Fibroblast of gingiva (primary cell): ENCODE data around the gene MMP17.
"Not testable (repeated sequence)": the region's sequence is repeated elsewhere in the genome, so short reads cannot be mapped to it uniquely, and the experiment has no call there.

Source experiments
- DNase-seq: peaks from one replicate; pipeline ENCODE4 v3.0.0-alpha.2; 2011; ENCODE audit warnings: low read depth

MMP17 gene

GRCh38 chr12:131800594-131801135, 27.5 kb upstream of the MMP17 start:
- no peak for DNase-seq

DNA sequence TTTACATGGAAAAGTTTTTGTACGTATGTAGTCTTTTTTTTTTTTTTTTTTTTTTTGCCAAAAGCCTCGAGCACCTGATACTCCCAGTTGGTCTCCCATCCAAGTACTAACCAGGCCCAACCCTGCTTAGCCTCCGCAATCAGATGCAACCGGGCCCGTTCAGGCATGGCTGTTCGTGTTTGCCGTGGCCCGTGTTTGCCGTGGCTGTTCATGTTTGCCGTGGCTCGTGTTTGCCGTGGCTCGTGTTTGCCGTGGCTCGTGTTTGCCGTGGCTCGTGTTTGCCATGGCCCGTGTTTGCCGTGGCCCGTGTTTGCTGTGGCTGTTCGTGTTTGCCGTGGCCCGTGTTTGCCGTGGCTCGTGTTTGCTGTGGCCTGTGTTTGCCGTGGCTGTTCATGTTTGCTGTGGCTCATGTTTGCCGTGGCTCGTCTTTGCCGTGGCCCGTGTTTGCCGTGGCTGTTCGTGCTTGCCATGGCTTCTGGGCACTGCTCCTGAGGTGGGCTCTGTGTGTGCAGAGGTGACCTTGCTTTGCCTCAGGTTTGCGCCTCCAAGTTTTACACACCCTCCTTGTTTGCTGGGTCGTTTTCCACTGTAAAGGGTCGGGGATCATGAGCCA, 26.8 kb upstream of the MMP17 start:
- DNase-seq: no peak

- peak; percentile 35 for DNase-seq
Measured at GRCh38 chr12:131803961-131804521, 24.2 kb upstream of the MMP17 start.

- no peak for DNase-seq
Measured at GRCh38 chr12:131805421-131805820, 22.8 kb upstream of the MMP17 start.

- no peak for DNase-seq
Measured at GRCh38 chr12:131806674-131807073, 21.5 kb upstream of the MMP17 start.

DNA sequence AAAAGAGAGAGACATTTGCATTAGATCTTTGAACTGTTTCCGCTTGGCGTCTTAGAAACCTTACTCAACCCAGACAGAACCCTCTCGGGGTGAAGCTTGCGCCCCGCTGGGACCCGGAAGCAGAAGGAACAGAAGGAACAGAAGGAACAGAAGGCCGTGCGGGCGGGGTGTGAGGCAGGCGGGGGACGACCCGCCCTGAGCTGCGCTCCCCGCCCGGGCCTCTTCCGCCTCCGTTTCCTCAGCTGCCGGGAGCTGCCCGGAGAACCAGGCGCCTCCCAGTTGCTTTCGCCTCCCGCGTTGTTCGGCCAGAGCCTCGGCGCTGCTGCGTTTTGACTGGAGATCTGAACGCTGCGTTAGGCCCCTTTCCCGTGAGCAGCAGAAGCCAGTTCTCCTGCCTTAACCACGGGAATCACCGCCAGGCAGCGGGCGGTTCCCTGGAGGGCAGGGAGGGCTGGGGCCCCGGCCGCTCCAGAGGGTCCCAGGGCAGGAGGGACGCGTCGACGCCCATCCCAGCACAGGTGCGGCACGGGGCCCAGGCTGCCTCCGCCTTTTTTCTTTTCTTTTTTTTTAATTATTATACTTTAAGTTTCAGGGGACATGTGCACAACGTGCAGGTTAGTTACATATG, 19.3 kb upstream of the MMP17 start:
- DNase-seq: peak; percentile 12

GRCh38 chr12:131809476-131810254, 18.5 kb upstream of the MMP17 start:
- DNase-seq: not testable (repeated sequence)

DNA sequence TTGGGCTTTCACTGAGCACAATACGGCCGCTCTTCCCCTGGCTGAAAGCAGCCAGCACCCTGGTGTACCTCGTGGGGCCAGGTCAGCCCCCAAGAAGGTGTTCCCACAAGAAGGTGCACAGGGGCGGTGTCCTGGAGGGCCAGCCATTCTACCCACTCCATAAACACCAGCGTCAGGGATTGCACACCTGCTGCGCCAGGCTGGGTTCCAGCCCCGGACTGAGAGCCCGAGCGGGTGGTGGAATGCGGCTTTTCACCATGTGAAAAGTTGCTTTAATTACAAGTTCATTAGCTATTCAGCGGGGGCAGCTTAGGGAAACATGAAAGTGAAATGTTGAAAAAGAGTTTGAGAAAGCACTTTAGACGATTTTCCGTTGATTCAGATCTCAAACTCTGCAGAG, 17.5 kb upstream of the MMP17 start:
- no peak for DNase-seq

GRCh38 chr12:131815131-131815530, 13.1 kb upstream of the MMP17 start:
- DNase-seq: no peak

GRCh38 chr12:131816495-131816894, 11.7 kb upstream of the MMP17 start:
- DNase-seq: no peak

- no peak for DNase-seq
Measured at GRCh38 chr12:131817241-131817640, 11.0 kb upstream of the MMP17 start.

DNA sequence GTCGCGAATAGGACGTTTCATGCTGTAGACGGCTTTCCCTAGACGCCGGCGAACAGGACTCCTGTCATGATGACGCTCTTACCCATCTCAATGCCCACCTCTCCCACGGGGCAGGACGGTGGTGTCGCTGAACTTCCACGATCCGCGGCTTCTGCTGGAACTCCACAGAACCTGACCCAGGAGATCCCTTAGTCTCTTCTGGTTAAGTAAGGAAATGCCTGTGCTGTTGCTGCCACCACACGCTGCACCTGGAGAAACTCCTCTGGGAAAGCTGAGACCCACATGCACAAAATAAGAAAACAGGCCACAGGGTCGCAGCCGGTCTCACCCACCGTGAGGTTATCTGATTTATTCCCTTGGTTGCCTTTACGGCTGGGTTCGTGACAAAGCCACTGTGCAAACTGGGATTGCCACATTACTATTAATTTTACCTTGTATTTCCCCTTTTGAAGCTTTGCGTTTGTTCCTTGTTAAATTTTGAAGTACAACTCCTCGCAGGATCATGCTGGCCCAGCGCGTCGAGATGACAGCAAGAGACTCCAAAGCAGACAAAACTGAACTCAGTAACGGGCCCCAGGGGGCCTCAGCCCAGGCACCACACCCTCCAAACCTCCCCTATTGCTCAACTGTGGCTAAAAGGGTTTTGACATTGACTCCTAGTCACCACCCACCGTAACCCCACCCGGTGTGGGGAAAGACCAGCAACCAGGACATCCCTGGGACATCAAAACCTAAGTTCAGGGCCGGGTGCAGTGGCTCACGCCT, 9.2 kb upstream of the MMP17 start:
- no peak for DNase-seq

DNA sequence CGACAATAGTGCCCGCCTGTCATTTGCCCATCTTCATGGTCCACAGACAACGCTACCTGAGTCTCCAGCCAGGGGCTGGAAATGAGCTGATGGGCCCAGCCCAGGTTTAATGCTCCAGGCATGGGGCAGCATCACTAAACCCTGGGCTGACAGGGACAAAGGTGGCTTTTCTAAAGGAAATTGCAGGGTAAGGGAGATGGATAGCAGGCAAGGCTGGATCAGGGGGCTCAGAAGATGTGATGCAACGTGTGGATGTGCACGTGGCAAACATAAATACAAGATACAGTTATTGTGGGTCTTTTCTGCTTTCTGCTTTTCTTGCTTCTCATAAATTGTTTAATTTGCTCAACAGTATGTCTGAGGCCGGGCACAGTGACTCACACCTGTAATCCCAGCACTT, 3.7 kb upstream of the MMP17 start:
- no peak for DNase-seq

- DNase-seq: peak; percentile 76
Measured at GRCh38 chr12:131825146-131825892, 2.9 kb upstream of the MMP17 start.

DNA sequence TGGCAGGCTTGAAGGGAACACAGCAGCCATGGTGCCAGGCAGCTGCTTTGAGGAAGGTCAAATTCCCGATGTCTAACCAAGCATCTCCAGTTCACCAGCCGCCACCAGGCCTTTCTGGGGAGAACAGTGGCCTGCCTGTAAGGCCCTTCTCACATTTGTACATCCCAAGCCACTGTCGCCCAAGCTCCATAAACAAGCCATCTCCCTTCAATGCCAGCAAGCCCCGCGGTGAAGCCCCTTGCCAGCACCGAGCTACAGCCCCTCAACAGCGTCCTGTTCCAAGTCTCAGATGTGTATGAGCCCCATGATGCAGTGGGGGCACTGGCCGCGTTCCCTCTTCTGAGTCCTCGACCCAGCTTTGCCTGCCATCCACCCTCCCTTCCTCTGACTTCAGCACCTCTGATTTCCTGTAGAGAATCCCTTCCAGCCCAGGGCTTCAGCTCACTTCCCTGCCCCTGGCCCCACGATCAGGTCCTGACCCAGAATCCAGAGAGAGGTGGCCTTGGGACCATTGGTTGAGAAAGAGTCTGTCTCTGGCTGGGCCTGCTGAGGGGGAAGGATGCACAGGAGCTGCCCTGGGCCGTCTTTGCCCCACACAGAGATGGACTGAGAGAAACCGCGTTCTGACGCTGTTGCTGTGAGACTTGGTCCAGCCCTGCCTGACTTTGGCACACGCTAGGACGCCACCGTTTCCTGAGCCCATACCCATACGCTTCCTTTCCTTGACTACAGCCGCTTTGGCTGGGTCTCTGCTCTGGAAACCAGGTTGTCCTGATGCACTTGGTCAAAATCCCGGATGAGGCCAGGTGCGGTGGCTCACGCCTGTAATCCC, 1.9 kb upstream of the MMP17 start:
- DNase-seq: no peak

GRCh38 chr12:131828671-131829355, 620 bp downstream of the MMP17 start:
- DNase-seq: no peak

GRCh38 chr12:131829356-131829747, 1.2 kb downstream of the MMP17 start:
- DNase-seq: peak; percentile 26

- no peak for DNase-seq
Measured at GRCh38 chr12:131829791-131830334, 1.7 kb downstream of the MMP17 start.

GRCh38 chr12:131830335-131830913, 2.2 kb downstream of the MMP17 start:
- DNase-seq: peak; percentile 88
